GM18951 (cell line): Measurements from ENCODE around the gene CBLIF.
"Not testable (repeated sequence)": the region's sequence is repeated elsewhere in the genome, so short reads cannot be mapped to it uniquely, and the experiment has no call there.

Experiments used
- POLR2A ChIP-seq: IDR thresholded peaks from 4 replicates; pipeline ENCODE4 v1.6.1; 2011; ENCODE audit warnings: mild to moderate bottlenecking; ENCODE audit not compliant: insufficient read length, insufficient read depth; ENCODE audit errors: extremely low read depth
- in situ Hi-C: fragments of 300-500 bp; cut with MboI; formaldehyde crosslinking; loops from one replicate; pipeline ENCODE4 v1.12.0; 2022; ENCODE audit warnings: low sequenced_read_pairs, mixed read lengths, inconsistent platforms; ENCODE audit not compliant: unreplicated experiment

CBLIF gene

DNA sequence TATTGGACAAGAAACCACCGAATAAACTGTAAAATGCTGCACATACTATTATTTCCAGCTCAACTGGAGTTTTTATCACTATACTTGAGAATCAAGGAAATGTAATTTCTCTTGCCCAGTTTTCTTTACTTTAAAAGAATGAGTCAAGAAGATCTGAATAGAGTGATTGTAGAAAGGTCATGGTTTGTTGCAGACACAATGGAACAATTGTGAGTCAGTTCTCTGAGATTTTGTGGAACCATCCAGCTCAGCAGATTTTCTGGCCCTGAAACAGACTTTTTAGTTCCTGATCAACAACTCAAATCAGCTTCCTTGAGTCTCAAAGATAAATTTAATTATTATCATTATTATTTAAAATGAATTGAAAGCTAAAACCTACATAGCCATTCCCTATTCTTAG is 19.7 kb upstream of the CBLIF start:
- no peak for TF ChIP-seq POLR2A
- in situ Hi-C loops: no loop called here

DNA sequence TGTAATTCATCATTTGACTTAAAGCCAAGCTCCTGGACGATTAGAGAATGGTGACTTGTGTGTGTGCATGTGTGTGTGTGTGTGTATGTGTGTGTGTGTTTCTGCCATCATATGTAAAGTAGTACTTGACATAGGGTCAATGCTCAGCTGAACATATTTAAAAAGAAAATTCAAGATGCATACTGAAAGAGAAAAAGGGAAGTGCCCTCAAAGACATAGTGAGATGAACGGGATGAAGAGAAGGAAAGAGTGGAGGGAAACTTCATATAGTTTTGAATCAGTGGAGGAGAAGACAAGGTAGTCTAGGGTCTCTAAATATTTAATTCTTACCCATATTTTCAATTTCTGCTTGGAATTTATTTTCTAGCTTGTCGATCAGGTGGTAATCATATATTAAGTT is 17.0 kb upstream of the CBLIF start:
- in situ Hi-C loops: no loop called here
- no peak for TF ChIP-seq POLR2A

DNA sequence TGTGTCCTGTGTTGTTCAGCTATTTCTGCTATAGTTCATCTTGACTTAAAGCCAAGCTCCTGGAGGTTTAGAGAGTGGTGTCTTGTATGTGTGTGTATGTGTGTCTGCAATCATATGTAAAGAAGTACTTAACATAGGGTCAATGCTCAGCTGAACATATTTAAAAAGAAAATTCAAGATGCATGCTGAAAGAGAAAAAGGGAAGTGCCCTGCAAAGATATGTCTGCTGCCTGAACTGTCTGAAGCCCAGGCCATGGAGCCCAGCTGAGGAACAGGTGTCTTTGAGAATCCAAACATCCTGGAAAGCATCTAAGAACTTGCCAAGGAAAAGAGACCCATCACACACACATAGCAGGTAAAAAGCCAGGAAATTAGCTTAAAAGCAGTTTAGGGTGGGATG is 14.4 kb upstream of the CBLIF start:
- in situ Hi-C loops: no loop called here
- no peak for TF ChIP-seq POLR2A

DNA sequence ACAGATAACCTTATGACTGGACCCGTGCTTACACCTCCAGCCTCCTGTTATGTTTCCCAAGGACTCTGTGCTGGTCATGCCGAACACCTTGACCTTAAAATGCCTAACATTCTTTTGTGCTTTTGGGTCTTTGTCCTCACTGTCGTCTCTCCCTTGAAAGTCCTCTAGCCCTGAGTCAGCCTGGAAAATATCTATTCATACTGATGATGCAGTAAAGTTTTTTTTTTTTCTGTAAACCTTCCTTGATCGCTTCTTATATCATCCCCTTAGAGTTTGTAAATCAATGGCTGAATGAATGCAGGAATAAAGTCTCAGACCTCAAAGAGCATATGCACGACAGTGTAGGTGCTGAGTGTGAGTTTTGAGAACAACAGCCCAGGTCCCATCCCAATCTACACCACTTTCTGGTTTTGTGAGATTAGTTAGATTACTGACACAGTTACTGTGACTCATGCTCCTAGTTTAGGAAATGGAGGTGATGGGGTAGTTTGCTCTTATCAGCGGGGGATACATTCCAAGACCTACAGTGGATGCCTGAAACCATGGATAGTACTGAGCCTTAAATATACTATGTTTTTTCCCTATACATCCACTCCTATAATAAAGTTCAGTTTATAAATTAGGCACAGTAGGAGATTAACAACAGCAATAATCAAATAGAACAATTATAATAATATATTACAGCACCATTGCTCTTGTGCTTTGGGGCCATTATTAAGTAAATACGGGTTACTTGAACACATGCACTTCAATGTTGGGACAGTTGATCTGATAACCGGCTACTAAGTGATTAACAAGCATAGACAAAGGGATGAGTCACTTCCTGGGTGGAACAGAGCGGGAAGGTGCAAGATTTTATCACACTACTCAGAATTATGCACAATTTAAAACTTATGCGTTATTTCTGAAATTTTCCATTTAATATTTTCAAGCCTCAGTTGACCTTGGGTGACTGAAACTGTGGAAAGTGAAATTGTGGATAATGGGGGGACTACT is 12.4 kb upstream of the CBLIF start:
- in situ Hi-C loops: no loop called here

DNA sequence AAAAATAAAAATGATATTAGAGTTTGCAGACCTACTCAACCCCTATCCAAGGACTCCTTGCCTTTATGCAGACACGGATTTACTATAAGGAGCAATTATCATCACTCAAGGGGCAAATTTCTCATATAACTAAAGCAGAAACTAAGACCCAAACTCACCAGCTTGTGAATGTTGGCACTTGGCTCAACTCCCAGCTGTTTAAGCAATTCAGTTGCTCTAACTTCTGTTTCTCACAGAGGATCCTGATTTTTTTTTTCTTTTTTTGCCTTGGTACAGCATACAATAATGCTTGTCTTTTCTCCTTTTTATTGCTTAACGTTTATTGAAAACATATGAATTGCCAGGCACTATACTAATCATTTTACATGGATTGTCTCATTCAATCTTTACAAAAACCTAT is 9.6 kb upstream of the CBLIF start:
- in situ Hi-C loops: no loop called here
- no peak for TF ChIP-seq POLR2A

More for the DNA sequence above, 12.4 kb upstream of the CBLIF start:
- TF ChIP-seq POLR2A: no peak

DNA sequence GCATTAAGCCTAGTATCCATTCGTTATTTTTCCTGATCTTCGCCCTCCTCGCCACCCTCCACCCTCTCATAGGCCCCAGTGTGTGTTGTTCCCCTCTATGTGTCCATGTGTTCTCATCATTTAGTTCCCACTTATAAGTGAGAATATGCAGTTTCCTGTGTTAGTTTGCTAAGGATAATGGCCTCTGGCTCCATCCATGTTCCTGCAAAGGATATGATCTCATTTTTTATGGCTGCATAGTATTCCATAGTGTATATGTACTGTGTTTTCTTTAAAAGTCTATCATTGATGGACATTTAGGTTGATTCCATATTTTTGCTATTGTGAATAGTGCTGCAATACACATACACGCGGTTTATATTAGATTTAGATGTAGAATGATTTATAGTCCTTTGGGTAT is 6.1 kb upstream of the CBLIF start:
- in situ Hi-C loops: not testable (repeated sequence)

DNA sequence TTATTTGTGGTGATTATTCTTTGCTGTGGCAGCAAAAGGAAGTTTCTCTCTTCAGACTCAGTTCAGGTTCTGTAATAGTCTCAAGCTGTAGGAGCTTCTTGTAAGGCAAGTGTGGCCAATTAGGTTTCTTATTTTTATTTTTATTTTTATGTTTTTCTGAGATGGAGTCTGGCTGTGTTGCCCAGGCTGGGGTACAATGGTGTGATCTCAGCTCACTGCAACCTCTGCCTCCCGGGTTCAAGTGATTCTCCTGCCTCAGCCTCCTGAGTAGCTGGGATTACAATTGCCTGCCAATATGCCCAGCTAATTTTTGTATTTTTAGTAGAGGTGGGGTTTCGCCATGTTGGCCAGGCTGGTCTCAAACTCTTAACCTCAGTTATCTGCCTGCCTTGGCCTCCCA is 4.3 kb upstream of the CBLIF start:
- in situ Hi-C loops: not testable (repeated sequence)

DNA sequence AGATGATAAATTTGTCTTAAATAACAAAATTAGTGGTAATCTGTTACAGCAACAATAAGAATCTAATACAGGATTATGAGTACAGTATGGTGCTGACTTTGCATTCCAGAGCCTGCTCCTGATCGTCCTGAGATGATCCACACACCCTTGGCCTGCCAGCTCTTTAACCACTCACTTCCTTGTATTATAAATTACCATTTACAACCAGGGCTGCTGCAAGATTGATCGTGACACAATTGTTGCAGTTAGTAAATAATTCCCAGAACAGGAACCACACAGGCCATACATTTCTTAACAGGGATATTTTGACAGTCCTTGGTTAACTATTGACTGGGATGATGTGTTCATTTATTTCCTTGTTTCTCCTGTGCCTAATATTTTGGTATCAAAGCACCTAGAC is 3.8 kb upstream of the CBLIF start:
- in situ Hi-C loops: no loop called here

DNA sequence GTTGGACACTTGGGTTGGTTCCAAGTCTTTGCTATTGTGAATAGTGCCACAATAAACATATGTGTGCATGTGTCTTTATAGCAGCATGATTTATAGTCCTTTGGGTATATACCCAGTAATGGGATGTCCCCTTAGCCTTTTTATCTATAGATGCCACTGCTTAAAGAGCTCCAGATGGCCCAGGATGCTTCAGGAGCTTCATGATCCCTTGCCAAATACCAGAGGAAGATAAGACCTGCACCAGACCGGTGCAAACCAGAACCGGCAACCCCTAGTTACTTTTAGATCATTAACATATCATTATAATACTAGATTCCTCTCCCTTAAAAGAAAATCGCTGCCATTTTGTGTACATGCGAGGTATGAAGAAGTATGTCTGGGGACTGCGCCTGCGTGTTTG is 3.1 kb upstream of the CBLIF start:
- in situ Hi-C loops: not testable (repeated sequence)

More for the DNA sequence above, 3.8 kb upstream of the CBLIF start:
- TF ChIP-seq POLR2A: no peak

DNA sequence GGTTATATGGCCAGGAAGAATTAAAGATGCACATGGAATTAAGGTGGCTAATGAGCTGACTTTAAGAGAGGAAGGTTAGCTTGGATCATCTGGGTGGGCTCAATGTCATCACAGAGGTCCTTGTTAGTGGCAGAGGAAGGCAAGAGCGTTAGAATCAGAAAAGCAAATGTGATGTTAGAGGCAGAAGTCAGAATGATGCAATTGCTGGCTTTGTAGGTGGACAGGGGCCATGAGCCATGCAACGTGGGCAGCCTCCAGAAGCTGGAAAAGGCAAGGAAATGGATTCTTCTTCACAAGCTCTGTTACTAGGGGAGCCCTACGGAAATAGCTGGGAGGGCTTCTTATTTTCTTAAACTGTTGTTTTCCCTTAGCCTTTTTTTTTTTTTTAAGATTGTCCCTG is 2.3 kb upstream of the CBLIF start:
- no peak for TF ChIP-seq POLR2A
- in situ Hi-C loops: no loop called here

DNA sequence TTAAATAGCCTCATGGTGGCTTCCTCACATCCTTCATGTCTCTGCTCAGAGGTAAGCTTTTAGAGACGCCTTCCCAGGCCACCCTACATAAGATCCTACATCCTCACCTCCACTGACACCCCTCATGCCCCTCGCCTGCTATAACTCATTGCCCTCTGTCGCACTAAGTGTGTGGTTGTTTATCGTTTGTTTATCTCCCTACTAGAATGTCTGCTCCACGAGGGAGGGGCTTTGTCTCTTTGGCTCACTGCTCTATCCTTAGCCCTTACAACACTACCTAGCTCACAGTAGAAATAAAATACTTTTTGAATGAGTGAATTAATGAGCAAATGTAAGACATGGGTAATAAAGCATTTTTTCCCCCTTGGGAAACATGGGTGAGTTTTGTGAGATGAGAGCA is 1.3 kb upstream of the CBLIF start:
- in situ Hi-C loops: no loop called here
- TF ChIP-seq POLR2A: no peak

DNA sequence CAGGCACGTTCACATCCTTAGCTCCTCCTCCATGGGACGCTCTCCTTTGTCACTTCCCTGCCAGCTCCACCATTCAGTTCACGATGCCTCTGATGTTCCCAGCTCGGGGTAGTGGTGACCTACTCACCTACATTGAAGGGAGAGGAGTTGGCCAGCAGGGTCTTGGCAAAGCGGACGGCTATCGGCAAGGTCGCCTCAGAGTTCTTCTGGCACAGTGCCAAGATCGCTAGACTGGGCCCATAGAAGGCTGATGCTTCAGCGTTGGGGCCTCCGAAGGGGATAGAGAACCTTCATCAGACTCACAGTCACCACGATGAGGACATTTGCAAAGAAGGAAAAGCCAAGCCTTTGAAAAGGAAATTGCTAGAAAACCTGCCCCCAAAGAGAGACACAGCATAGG is 3.0 kb downstream of the CBLIF start:
- in situ Hi-C loops: no loop called here
- no peak for TF ChIP-seq POLR2A

DNA sequence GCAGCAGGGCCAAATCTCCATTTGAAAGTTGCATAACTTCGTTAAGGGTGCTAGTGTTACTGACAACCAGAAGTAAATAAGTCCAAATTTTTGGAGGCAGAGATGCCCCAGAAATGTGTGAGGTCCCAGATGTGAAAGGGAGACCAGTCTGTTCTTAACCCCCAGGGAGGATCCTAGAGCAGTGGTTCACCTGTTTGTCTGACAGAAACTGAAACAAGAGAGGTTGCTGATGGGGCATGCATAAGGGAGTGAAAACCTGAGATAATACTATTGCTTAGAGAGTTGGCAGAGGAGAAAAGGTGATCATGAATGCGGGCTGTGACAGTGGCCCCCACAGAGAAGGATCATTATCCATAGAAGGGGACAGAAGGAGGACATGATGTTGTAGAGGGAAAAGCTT is 3.8 kb downstream of the CBLIF start:
- in situ Hi-C loops: no loop called here
- TF ChIP-seq POLR2A: no peak

DNA sequence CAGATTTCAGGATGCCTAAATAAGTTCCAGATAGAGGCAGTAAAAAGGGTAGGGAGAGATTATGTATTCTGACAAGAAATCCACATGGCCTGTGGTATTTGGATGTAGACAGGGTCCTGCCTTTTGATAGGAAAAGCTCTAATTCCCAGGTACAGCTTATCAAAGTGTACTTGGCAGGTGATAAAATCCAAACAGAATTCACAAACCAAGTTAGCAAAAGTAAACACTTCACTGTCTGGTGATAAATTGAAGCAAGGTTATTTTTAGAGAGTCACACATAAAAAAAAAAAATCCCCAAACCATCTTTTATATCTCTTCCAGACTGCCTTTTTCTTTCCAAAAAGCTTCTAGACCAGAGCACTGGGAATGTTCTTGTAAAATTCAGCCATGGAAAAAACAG is 5.7 kb downstream of the CBLIF start:
- in situ Hi-C loops: no loop called here
- no peak for TF ChIP-seq POLR2A

DNA sequence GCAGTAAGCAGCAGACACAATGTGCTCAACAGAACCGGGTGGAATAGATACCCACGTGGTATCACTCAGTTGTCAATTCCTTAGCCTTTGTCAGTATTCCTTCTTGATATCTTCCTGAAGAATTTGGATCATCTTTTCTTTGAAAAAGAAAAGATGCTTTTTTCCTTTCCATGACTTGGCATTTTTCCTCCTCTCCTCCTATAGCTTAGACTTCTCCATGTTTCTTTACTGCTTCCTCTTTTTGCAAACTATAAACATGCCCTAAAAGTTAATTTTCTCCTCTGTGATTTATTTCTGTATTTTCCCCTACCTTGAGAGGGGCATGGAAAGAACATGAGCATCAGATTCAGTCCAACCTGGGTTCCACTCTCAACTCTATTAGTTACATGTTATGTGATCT is 11.7 kb downstream of the CBLIF start:
- in situ Hi-C loops: no loop called here
- TF ChIP-seq POLR2A: no peak
